HepG2 (cell line): ENCODE results near the gene PAX4. TPM values are rescaled to one million over a fixed set of nuclear protein-coding genes. Genes with fewer than 3 reads are reported as not detected.

Experiments used
- AGO2 ChIP-seq: fragments of 200-400 bp; formaldehyde crosslinking; optimal IDR thresholded peaks from 2 replicates; pipeline ENCODE3; 2017; ENCODE audit warnings: mild to moderate bottlenecking, low read depth, low read length, moderate library complexity
- ATF7 ChIP-seq, 2 experiments: fragments of 450-650 bp in 1 of 2; sonication (generic) in 1 of 2; formaldehyde crosslinking in 1 of 2; IDR thresholded peaks; 2 replicates each; pipeline versions ENCODE4 v1.4.0 to v1.6.1; 2016 to 2020; ENCODE audit warnings: antibody characterized with exemption in 1 of 2, mild to moderate bottlenecking in 1 of 2, missing genetic modification reagents in 1 of 2
- CAMTA2 ChIP-seq: sonication (generic); formaldehyde crosslinking; IDR thresholded peaks from 2 replicates; pipeline ENCODE4 v1.4.0; 2020; ENCODE audit warnings: mild to moderate bottlenecking, missing genetic modification reagents, borderline replicate concordance
- CCAR2 ChIP-seq: fragments of 200-400 bp; formaldehyde crosslinking; optimal IDR thresholded peaks from 2 replicates; pipeline ENCODE3; 2018; ENCODE audit warnings: low read depth, mild to moderate bottlenecking, low read length, moderate library complexity
- FLYWCH1 ChIP-seq: sonication (generic); formaldehyde crosslinking; IDR thresholded peaks from 2 replicates; pipeline ENCODE4 v1.8.1; 2023; ENCODE audit warnings: mild to moderate bottlenecking, missing genetic modification reagents
- HOXD1 ChIP-seq: sonication (generic); formaldehyde crosslinking; IDR thresholded peaks from 2 replicates; pipeline ENCODE4 v1.5.0; 2020; ENCODE audit warnings: missing genetic modification reagents
- KDM5B ChIP-seq: sonication (generic); formaldehyde crosslinking; IDR thresholded peaks from 2 replicates; pipeline ENCODE4 v1.4.0; 2020; ENCODE audit warnings: missing genetic modification reagents, mild to moderate bottlenecking, borderline replicate concordance
- MXD4 ChIP-seq: IDR thresholded peaks from 2 replicates; pipeline ENCODE4 v1.6.1; 2016; ENCODE audit warnings: mild to moderate bottlenecking, missing biosample characterization, missing genetic modification reagents
- MYC ChIP-seq: sonication (generic); formaldehyde crosslinking; IDR thresholded peaks from 2 replicates; pipeline ENCODE4 v1.9.0; 2021; ENCODE audit warnings: missing genetic modification reagents, borderline replicate concordance
- NCOA2 ChIP-seq: sonication (generic); formaldehyde crosslinking; IDR thresholded peaks from 2 replicates; pipeline ENCODE4 v1.8.0; 2022; ENCODE audit warnings: inconsistent platforms
- PHF20 ChIP-seq: sonication (generic); formaldehyde crosslinking; IDR thresholded peaks from 2 replicates; pipeline ENCODE4 v1.5.0; 2020; ENCODE audit warnings: mild to moderate bottlenecking, missing genetic modification reagents
- RXRB ChIP-seq: IDR thresholded peaks from 2 replicates; pipeline ENCODE4 v1.6.1; 2016; ENCODE audit warnings: borderline replicate concordance, missing genetic modification reagents, missing compliant biosample characterization
- ZNF724P ChIP-seq: sonication (generic); formaldehyde crosslinking; IDR thresholded peaks from 2 replicates; pipeline ENCODE4 v1.8.0; 2022; ENCODE audit warnings: missing genetic modification reagents, borderline replicate concordance
- ZSCAN20 ChIP-seq: sonication (generic); formaldehyde crosslinking; IDR thresholded peaks from 2 replicates; pipeline ENCODE4 v1.4.0; 2020; ENCODE audit warnings: missing genetic modification reagents, mild to moderate bottlenecking, borderline replicate concordance
- ZSCAN25 ChIP-seq: sonication (generic); formaldehyde crosslinking; IDR thresholded peaks from 2 replicates; pipeline ENCODE4 v1.8.0; 2022; ENCODE audit warnings: mild to moderate bottlenecking, missing genetic modification reagents
- polyA plus RNA-seq, 8 experiments: library from polyadenylated mRNA; depleted of rRNA in 3 of 8; stranded (reverse) in 7 of 8; unstranded in 1 of 8; fragments of >200 nt; fragmentation: Illumina TruSeq in 4 of 8; extraction: Trizol in 4 of 8; gene quantifications; 2 replicates each; pipeline versions ENCODE4 v1.2.1 to v1.2.3, GENCODE V29; 2011 to 2016; ENCODE audit warnings: low read depth in 4 of 8, missing spikeins in 1 of 8, mixed read lengths in 1 of 8; ENCODE audit not compliant: insufficient read depth in 1 of 8
- total RNA-seq, 5 experiments: library from RNA; depleted of rRNA; stranded (reverse); fragments of >200 nt; fragmentation: Illumina TruSeq; extraction: Trizol; gene quantifications; 2 replicates each; pipeline ENCODE4 v1.2.3, GENCODE V29; 2016; ENCODE audit warnings: low read depth in 1 of 5
- TF ChIP-seq, protein P1 (sequence below): sonication (generic); formaldehyde crosslinking; conservative IDR thresholded peaks from 2 replicates; pipeline ENCODE4 v1.4.0; 2020; ENCODE audit warnings: mild to moderate bottlenecking, missing genetic modification reagents, moderate library complexity
- TF ChIP-seq, protein P2 (sequence below): sonication (generic); formaldehyde crosslinking; IDR thresholded peaks from 2 replicates; pipeline ENCODE4 v1.5.1; 2020; ENCODE audit warnings: mild to moderate bottlenecking, missing genetic modification reagents
- TF ChIP-seq, protein P3 (sequence below): IDR thresholded peaks from 2 replicates; pipeline ENCODE4 v1.6.1; 2012; ENCODE audit warnings: inconsistent platforms
- TF ChIP-seq, protein P4 (sequence below): IDR thresholded peaks from 2 replicates; pipeline ENCODE4 v1.6.1; 2016; ENCODE audit warnings: mild to moderate bottlenecking

PAX4 gene
- total and polyA plus RNA-seq, 2 of the 13 experiments (the other 11 are each of a cell fraction or from before 2014, with no cell fraction given), result not detected

DNA sequence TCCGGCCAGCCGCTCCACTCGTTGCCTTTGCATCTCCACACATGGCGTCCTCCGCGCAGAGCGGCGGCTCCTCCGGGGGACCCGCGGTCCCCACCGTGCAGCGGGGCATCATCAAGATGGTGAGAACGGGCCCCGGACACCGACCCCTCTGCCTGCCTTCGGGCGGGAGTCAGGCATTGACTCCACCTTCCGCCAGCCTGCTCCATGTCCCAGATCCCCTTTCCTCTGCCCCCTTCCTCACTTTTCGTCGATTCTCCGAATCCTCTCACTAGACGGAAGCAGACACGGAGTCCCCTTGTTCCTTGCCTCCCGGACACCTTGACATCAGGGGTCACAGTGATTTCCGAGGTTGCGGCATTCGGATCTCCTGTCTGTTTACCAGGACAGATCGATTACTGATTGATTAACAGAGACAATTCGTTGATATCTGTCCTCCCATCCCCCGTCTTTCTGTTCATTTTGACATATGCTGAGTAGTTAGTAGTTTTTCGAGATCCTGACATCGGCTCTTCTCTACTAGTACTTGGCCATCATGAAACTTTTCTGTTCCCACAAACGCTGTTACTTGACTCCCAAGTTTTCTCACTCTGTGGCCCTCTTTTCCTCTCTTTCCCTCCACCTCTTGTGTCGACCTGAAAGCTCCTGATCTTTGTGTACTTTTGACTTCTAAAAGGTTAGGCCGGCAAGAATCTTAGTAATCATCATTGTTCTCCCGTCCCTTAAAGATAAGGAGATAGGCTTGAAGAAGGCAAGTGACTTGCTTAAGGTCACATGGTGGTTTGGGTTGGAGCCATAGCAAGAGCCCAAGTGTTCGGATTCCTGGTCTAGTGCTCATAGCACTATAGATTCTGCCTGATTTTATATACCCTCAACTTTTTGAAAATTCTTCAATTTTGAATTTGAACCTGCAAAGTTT lies 34.6 kb upstream of the PAX4 start (continued):
- TF ChIP-seq KDM5B (peak; percentile 10; the same call in 1 of the 2 replicates), NCOA2 (CRISPR knock-in tag) (no peak), AGO2 (peak; percentile 69), PHF20 (CRISPR knock-in tag) (no peak), ZNF724P (CRISPR knock-in tag) (peak; percentile 2; the same call in 1 of the 2 replicates), MYC (CRISPR knock-in tag) (no peak), MXD4 (CRISPR knock-in tag) (0 out of 2 replicates have a peak, but pooled peaks have one; percentile 59), ATF7 (IDR thresholded peaks at IDR 0.05) (no peak), ATF7 (CRISPR knock-in tag; IDR thresholded peaks at IDR 0.05) (0 out of 2 replicates have a peak, but pooled peaks have one; percentile 18), RXRB (CRISPR knock-in tag) (no peak), CAMTA2 (CRISPR knock-in tag) (0 out of 2 replicates have a peak, but pooled peaks have one; percentile 69), HOXD1 (no peak), CCAR2 (no peak), FLYWCH1 (CRISPR knock-in tag) (no peak), ZSCAN20 (CRISPR knock-in tag) (no peak), ZSCAN25 (CRISPR knock-in tag) (0 out of 2 replicates have a peak, but pooled peaks have one; percentile 34)
- TF ChIP-seq, protein P1, sequence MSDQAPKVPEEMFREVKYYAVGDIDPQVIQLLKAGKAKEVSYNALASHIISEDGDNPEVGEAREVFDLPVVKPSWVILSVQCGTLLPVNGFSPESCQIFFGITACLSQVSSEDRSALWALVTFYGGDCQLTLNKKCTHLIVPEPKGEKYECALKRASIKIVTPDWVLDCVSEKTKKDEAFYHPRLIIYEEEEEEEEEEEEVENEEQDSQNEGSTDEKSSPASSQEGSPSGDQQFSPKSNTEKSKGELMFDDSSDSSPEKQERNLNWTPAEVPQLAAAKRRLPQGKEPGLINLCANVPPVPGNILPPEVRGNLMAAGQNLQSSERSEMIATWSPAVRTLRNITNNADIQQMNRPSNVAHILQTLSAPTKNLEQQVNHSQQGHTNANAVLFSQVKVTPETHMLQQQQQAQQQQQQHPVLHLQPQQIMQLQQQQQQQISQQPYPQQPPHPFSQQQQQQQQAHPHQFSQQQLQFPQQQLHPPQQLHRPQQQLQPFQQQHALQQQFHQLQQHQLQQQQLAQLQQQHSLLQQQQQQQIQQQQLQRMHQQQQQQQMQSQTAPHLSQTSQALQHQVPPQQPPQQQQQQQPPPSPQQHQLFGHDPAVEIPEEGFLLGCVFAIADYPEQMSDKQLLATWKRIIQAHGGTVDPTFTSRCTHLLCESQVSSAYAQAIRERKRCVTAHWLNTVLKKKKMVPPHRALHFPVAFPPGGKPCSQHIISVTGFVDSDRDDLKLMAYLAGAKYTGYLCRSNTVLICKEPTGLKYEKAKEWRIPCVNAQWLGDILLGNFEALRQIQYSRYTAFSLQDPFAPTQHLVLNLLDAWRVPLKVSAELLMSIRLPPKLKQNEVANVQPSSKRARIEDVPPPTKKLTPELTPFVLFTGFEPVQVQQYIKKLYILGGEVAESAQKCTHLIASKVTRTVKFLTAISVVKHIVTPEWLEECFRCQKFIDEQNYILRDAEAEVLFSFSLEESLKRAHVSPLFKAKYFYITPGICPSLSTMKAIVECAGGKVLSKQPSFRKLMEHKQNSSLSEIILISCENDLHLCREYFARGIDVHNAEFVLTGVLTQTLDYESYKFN (CRISPR knock-in tag), result no peak
- TF ChIP-seq, protein P2, sequence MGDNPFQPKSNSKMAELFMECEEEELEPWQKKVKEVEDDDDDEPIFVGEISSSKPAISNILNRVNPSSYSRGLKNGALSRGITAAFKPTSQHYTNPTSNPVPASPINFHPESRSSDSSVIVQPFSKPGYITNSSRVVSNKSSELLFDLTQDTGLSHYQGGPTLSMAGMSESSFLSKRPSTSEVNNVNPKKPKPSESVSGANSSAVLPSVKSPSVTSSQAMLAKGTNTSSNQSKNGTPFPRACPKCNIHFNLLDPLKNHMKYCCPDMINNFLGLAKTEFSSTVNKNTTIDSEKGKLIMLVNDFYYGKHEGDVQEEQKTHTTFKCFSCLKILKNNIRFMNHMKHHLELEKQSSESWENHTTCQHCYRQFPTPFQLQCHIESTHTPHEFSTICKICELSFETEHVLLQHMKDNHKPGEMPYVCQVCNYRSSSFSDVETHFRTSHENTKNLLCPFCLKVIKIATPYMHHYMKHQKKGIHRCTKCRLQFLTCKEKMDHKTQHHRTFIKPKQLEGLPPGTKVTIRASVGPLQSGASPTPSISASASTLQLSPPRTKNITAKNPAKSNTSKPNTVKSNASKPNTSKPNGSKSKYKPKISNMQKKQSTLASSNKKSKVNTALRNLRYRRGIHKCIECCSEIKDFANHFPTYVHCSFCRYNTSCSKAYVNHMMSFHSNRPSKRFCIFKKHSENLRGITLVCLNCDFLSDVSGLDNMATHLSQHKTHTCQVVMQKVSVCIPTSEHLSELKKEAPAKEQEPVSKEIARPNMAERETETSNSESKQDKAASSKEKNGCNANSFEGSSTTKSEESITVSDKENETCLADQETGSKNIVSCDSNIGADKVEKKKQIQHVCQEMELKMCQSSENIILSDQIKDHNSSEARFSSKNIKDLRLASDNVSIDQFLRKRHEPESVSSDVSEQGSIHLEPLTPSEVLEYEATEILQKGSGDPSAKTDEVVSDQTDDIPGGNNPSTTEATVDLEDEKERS (CRISPR knock-in tag), result no peak
- TF ChIP-seq, protein P3, sequence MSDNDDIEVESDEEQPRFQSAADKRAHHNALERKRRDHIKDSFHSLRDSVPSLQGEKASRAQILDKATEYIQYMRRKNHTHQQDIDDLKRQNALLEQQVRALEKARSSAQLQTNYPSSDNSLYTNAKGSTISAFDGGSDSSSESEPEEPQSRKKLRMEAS, result no peak
- TF ChIP-seq, protein P4, sequence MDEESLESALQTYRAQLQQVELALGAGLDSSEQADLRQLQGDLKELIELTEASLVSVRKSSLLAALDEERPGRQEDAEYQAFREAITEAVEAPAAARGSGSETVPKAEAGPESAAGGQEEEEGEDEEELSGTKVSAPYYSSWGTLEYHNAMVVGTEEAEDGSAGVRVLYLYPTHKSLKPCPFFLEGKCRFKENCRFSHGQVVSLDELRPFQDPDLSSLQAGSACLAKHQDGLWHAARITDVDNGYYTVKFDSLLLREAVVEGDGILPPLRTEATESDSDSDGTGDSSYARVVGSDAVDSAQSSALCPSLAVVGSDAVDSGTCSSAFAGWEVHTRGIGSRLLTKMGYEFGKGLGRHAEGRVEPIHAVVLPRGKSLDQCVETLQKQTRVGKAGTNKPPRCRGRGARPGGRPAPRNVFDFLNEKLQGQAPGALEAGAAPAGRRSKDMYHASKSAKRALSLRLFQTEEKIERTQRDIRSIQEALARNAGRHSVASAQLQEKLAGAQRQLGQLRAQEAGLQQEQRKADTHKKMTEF, result 0 out of 2 replicates have a peak, but pooled peaks have one; percentile 10
